ENCODE results near the gene SLC34A2.

DNA sequence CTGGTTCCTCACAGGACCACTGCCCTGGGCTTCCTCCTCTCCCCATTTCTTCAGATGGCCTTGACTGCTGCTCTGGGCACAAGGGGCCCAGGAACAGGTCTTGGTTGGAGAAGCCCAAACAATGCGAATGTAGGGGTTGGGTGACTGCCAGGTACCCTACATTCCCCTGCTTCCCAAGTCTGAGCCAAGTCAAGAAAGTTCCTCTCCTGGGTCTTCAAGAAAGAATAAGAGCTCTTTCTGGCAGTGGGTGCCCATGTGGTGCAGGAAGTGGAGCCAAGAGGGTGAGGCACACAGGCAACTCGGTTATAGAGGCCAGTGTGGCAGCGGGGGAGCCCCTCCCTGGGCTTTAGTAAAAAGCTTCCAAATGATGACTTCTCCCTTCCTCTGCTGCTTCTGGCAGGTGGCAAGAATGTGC is 2.7 kb downstream of the SLC34A2 start:
- TF ChIP-seq, protein P1, sequence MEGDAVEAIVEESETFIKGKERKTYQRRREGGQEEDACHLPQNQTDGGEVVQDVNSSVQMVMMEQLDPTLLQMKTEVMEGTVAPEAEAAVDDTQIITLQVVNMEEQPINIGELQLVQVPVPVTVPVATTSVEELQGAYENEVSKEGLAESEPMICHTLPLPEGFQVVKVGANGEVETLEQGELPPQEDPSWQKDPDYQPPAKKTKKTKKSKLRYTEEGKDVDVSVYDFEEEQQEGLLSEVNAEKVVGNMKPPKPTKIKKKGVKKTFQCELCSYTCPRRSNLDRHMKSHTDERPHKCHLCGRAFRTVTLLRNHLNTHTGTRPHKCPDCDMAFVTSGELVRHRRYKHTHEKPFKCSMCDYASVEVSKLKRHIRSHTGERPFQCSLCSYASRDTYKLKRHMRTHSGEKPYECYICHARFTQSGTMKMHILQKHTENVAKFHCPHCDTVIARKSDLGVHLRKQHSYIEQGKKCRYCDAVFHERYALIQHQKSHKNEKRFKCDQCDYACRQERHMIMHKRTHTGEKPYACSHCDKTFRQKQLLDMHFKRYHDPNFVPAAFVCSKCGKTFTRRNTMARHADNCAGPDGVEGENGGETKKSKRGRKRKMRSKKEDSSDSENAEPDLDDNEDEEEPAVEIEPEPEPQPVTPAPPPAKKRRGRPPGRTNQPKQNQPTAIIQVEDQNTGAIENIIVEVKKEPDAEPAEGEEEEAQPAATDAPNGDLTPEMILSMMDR (IDR thresholded peaks at IDR 0.05) = no peak
- no peak for TF ChIP-seq POLR2A (IDR thresholded peaks at IDR 0.05)

Data from stomach (tissue), 4 donors.